ENCODE measurements around the gene SNTG2. TPM values are rescaled to one million over a fixed set of nuclear protein-coding genes. Genes with fewer than 3 reads are reported as not detected.

The SNTG2 gene
- total RNA-seq, 5 donors from 2014 or later (not counting 1 experiment from before 2014, with no cell fraction given), result 0.86 to 4.8 (median 2.7) TPM

DNA sequence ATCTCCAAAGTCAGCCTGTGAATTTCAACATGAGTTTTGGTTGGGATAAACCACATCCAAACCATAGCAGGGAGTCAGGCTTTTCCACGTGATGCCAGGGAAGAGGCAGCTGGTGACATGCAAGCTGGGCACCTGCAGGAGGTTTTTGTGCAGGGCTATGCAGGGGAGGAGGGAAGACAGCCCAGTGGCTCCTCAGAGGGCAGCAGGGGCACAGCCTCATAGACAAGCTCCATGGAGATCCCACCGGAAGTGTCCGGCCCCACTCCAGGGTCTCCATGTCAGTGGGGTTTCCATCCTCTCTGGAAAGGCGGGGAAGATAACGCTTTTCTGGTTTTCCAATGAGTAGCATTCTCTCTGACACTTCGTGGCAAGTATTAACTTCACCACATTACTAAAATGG, 327.0 kb downstream of the SNTG2 start:
- WGBS (ENCODE audit: insufficient coverage), result 100% methylated on average over 2 of the region's 6 CpGs
- DNase-seq (no peak), ATAC-seq (replicated peaks in 1 of 4) (no peak)
- Mint-ChIP-seq H3K27me3 (peaks cover 0 to 4% of the 10 kb centered on the region in 2 donors), H3K4me1 (no peaks in the 10 kb centered on the region), H3K36me3 (peaks cover 4% of the 10 kb centered on the region), H3K27ac (no peak overlapping the region), H3K9me3 (peaks cover 4 to 25% (median 14%) of the 10 kb centered on the region in 3 donors), H3K4me3 (no peak overlapping the region)
- H3K36me3 ChIP-seq (ENCODE audit: control insufficient read depth in 2 of 2, extremely low read depth in 1 of 2, insufficient read depth in 1 of 2, low read length in 1 of 2), result no peaks in the 10 kb centered on the region
- no peaks in the 10 kb centered on the region for H3K27me3 ChIP-seq (replicated peaks in 1 of 2; ENCODE audit: control insufficient read depth in 2 of 2, extremely low read depth in 1 of 2, insufficient read depth in 2 of 2, low read length in 1 of 2)
- ChIA-PET CTCF (no interaction called here), POLR2A (no interaction called here)
- no peaks in the 10 kb centered on the region for H3K4me1 ChIP-seq (ENCODE audit: control insufficient read depth in 1 of 2, extremely low read depth in 1 of 2, insufficient read depth in 2 of 2, low read length in 2 of 2)
- no peak overlapping the region for H3K4me3 ChIP-seq (ENCODE audit: control insufficient read depth in 1 of 2, extremely low read depth in 1 of 2, low read length in 1 of 2)
- no peak overlapping the region for H3K27ac ChIP-seq (ENCODE audit: low read length)
- H3K9me3 ChIP-seq, result no peaks in the 10 kb centered on the region

DNA sequence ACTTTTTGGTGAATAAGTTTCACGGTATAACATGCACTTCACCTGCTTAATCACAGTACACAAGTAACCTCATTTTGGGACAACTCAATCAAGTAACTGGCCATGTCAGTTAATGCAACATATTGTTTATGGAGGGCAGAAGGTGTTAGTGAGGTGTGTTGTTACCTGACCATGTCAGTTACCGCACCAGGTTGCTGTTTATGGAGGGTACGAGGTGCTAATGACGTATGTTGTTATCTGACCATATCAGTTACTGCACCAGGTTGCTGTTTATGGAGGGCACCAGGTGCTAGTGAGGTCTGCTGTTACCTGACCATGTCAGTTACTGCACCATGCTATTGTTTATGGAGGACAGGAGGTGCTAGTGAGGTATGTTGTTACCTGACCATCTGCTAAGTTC, 327.5 kb downstream of the SNTG2 start:
- no peak overlapping the region for H3K4me3 Mint-ChIP-seq
- ChIA-PET POLR2A (no interaction called here), CTCF (no interaction called here)
- DNase-seq, result no peak
- Histone ChIP-seq H3K4me1 (ENCODE audit: control insufficient read depth in 1 of 2, extremely low read depth in 1 of 2, insufficient read depth in 2 of 2, low read length in 2 of 2) (no peaks in the 10 kb centered on the region), H3K27me3 (replicated peaks in 1 of 2; ENCODE audit: control insufficient read depth in 2 of 2, extremely low read depth in 1 of 2, insufficient read depth in 2 of 2, low read length in 1 of 2) (no peaks in the 10 kb centered on the region), H3K4me3 (ENCODE audit: control insufficient read depth in 1 of 2, extremely low read depth in 1 of 2, low read length in 1 of 2) (no peak overlapping the region), H3K27ac (ENCODE audit: low read length) (no peak overlapping the region), H3K36me3 (ENCODE audit: control insufficient read depth in 2 of 2, extremely low read depth in 1 of 2, insufficient read depth in 1 of 2, low read length in 1 of 2) (no peaks in the 10 kb centered on the region), H3K9me3 (no peaks in the 10 kb centered on the region)
- peaks cover 4% of the 10 kb centered on the region for H3K36me3 Mint-ChIP-seq
- no peak for ATAC-seq (replicated peaks in 1 of 4)
- H3K9me3 Mint-ChIP-seq, result peaks cover 4 to 25% (median 14%) of the 10 kb centered on the region in 3 donors
- peaks cover 0 to 4% of the 10 kb centered on the region in 2 donors for H3K27me3 Mint-ChIP-seq
- H3K4me1 Mint-ChIP-seq, result no peaks in the 10 kb centered on the region
- 77% methylated on average over 3 of the region's 4 CpGs for WGBS (ENCODE audit: insufficient coverage)
- no peak overlapping the region for H3K27ac Mint-ChIP-seq

DNA sequence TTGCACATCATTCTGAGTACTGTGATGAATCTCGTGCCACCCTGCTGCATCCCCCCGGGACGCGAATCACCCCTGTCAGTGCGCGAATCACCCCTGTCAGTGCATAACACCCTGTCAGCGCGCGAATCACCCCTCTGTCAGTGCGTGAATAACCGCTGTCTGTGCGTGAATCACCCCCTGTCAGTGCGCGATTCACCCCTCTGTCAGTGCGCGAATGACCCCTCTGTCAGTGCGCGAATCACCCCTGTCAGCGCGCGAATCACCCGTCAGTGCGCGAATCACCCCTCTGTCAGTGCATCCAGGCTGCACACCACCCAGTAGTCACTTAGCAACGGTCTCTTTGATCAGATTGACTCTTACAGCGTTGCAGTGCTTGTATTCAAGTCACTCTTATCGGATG, 328.2 kb downstream of the SNTG2 start:
- H3K27ac Mint-ChIP-seq, result no peak overlapping the region
- peaks cover 4 to 22% (median 14%) of the 10 kb centered on the region in 3 donors for H3K9me3 Mint-ChIP-seq
- 92% methylated on average over 24 of the region's 27 CpGs for WGBS (ENCODE audit: insufficient coverage)
- ATAC-seq (replicated peaks in 1 of 4), result no peak
- H3K27me3 ChIP-seq (replicated peaks in 1 of 2; ENCODE audit: control insufficient read depth in 2 of 2, extremely low read depth in 1 of 2, insufficient read depth in 2 of 2, low read length in 1 of 2), result no peaks in the 10 kb centered on the region
- DNase-seq, result no peak
- no peak overlapping the region for H3K27ac ChIP-seq (ENCODE audit: low read length)
- ChIA-PET CTCF (no interaction called here), POLR2A (no interaction called here)
- no peaks in the 10 kb centered on the region for H3K9me3 ChIP-seq
- no peaks in the 10 kb centered on the region for H3K4me1 Mint-ChIP-seq
- no peaks in the 10 kb centered on the region for H3K4me1 ChIP-seq (ENCODE audit: control insufficient read depth in 1 of 2, extremely low read depth in 1 of 2, insufficient read depth in 2 of 2, low read length in 2 of 2)
- H3K36me3 ChIP-seq (ENCODE audit: control insufficient read depth in 2 of 2, extremely low read depth in 1 of 2, insufficient read depth in 1 of 2, low read length in 1 of 2), result no peaks in the 10 kb centered on the region
- peaks cover 4% of the 10 kb centered on the region for H3K36me3 Mint-ChIP-seq
- no peak overlapping the region for H3K4me3 Mint-ChIP-seq
- no peak overlapping the region for H3K4me3 ChIP-seq (ENCODE audit: control insufficient read depth in 1 of 2, extremely low read depth in 1 of 2, low read length in 1 of 2)
- H3K27me3 Mint-ChIP-seq, result peaks cover 0 to 4% of the 10 kb centered on the region in 2 donors

DNA sequence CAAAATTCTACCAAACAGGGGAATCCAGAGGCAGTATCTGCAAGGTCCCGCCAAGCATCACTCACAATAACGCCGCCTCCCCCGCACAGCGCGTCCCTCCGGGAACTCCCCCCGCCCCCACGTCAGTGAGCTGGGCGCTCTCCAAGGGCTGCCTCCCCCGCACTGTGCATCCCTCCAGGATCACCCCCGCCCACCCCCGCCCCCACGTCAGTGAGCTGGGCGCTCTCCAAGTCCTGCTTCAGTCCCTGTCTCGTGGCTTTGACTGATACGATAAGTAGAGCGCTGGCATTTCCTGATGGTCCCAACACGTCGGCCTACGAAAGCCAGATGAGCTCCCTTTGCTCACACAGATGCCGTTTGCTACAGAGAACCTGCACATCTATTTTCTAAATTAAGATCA, 331.9 kb downstream of the SNTG2 start:
- Mint-ChIP-seq H3K4me1 (no peaks in the 10 kb centered on the region), H3K27me3 (no peaks in the 10 kb centered on the region), H3K27ac (no peak overlapping the region), H3K36me3 (no peaks in the 10 kb centered on the region), H3K4me3 (no peak overlapping the region), H3K9me3 (no peaks in the 10 kb centered on the region)
- ChIA-PET POLR2A (no interaction called here), CTCF (interaction anchor here in 1 of 2 donors (0.8 kb wide), 1 partner anchor 270 kb away, joined by 3 read pairs; no protein-coding TSS in a partner anchor)
- no peaks in the 10 kb centered on the region for H3K27me3 ChIP-seq (replicated peaks in 1 of 2; ENCODE audit: control insufficient read depth in 2 of 2, extremely low read depth in 1 of 2, insufficient read depth in 2 of 2, low read length in 1 of 2)
- DNase-seq (no peak), ATAC-seq (replicated peaks in 1 of 4) (no peak)
- H3K4me3 ChIP-seq (ENCODE audit: control insufficient read depth in 1 of 2, extremely low read depth in 1 of 2, low read length in 1 of 2), result no peak overlapping the region
- no peaks in the 10 kb centered on the region for H3K36me3 ChIP-seq (ENCODE audit: control insufficient read depth in 2 of 2, extremely low read depth in 1 of 2, insufficient read depth in 1 of 2, low read length in 1 of 2)
- no peaks in the 10 kb centered on the region for H3K9me3 ChIP-seq
- WGBS (ENCODE audit: insufficient coverage), result 69% methylated on average over 22 of the region's 22 CpGs
- H3K27ac ChIP-seq (ENCODE audit: low read length), result no peak overlapping the region
- H3K4me1 ChIP-seq (ENCODE audit: control insufficient read depth in 1 of 2, extremely low read depth in 1 of 2, insufficient read depth in 2 of 2, low read length in 2 of 2), result no peaks in the 10 kb centered on the region

DNA sequence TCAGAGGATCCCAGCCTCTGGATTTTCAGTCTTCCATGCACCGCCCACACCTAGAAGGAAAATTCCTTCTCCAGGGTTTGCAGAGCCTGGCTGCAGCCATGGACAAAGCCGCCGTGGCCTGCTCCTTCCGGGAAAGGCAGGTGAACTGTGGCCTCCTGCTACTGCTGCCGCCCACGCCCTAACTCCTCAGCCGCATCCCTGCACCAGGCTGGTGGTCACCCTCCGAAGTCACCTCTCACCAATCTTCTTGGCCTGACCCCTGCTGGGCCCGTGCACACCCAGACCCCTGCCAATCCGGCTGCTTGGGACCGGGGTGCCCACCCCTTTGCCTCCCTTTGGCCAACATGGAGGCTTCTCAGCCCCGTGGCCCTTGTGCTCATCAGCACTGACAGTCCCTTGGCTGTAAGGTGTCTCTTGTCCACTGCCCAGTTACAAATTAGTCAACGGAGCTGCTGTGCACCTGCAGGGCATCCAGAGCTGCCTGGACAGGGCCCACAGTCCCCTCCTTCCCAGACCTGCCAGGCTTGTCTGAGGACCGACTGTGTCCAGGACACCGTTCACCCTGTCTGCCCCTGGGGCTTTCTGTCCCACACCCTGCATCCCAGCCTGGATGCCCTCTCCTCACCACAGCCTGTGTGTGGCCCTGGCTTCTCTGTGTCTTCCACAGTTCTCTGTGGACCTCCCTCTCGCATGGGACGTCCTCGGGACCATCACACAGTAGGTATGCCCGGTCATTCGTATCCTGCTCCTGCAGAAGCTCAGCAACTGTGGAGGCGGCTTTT, 332.6 kb downstream of the SNTG2 start:
- Histone ChIP-seq H3K4me3 (ENCODE audit: control insufficient read depth in 1 of 2, extremely low read depth in 1 of 2, low read length in 1 of 2) (no peak overlapping the region), H3K36me3 (ENCODE audit: control insufficient read depth in 2 of 2, extremely low read depth in 1 of 2, insufficient read depth in 1 of 2, low read length in 1 of 2) (no peaks in the 10 kb centered on the region), H3K4me1 (ENCODE audit: control insufficient read depth in 1 of 2, extremely low read depth in 1 of 2, insufficient read depth in 2 of 2, low read length in 2 of 2) (no peaks in the 10 kb centered on the region), H3K27me3 (replicated peaks in 1 of 2; ENCODE audit: control insufficient read depth in 2 of 2, extremely low read depth in 1 of 2, insufficient read depth in 2 of 2, low read length in 1 of 2) (no peaks in the 10 kb centered on the region), H3K27ac (ENCODE audit: low read length) (no peak overlapping the region), H3K9me3 (no peaks in the 10 kb centered on the region)
- Mint-ChIP-seq H3K27ac (no peak overlapping the region), H3K27me3 (no peaks in the 10 kb centered on the region), H3K9me3 (no peaks in the 10 kb centered on the region), H3K4me1 (no peaks in the 10 kb centered on the region), H3K36me3 (no peaks in the 10 kb centered on the region), H3K4me3 (no peak overlapping the region)
- 86% methylated on average over 21 of the region's 21 CpGs for WGBS (ENCODE audit: insufficient coverage)
- POLR2A ChIA-PET, result no interaction called here
- ATAC-seq (replicated peaks in 1 of 4) (no peak), DNase-seq (no peak)
- CTCF ChIA-PET, result interaction anchor here in 1 of 2 donors (0.8 kb wide), 1 partner anchor 269 kb away, joined by 3 read pairs; no protein-coding TSS in a partner anchor

DNA sequence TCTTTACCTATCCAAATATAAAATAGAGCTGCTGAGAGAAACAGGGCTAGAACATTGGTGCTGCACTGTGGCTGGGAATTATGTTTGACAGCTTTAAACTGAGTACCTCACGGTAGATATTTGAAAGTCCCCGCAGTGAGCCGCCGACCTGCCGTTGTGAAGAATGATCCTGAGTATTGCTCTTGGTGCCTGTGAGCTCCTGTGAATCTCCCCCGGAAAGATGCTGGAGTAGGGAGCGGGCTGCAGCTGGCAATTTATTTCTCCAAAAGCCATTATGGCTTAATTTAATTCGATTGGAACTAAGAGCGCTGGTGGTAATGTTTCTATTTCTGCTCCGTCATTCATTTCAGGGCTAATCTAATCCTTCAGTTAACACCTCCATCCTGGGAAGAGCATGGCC, 333.2 kb downstream of the SNTG2 start:
- Histone ChIP-seq H3K4me3 (ENCODE audit: control insufficient read depth in 1 of 2, extremely low read depth in 1 of 2, low read length in 1 of 2) (no peak overlapping the region), H3K9me3 (no peaks in the 10 kb centered on the region), H3K4me1 (ENCODE audit: control insufficient read depth in 1 of 2, extremely low read depth in 1 of 2, insufficient read depth in 2 of 2, low read length in 2 of 2) (no peaks in the 10 kb centered on the region), H3K27me3 (replicated peaks in 1 of 2; ENCODE audit: control insufficient read depth in 2 of 2, extremely low read depth in 1 of 2, insufficient read depth in 2 of 2, low read length in 1 of 2) (no peaks in the 10 kb centered on the region), H3K36me3 (ENCODE audit: control insufficient read depth in 2 of 2, extremely low read depth in 1 of 2, insufficient read depth in 1 of 2, low read length in 1 of 2) (no peaks in the 10 kb centered on the region), H3K27ac (ENCODE audit: low read length) (no peak overlapping the region)
- ChIA-PET CTCF (no interaction called here), POLR2A (no interaction called here)
- no peaks in the 10 kb centered on the region for H3K9me3 Mint-ChIP-seq
- H3K4me3 Mint-ChIP-seq, result no peak overlapping the region
- no peaks in the 10 kb centered on the region for H3K36me3 Mint-ChIP-seq
- ATAC-seq (replicated peaks in 1 of 4) (no peak), DNase-seq (no peak)
- no peaks in the 10 kb centered on the region for H3K27me3 Mint-ChIP-seq
- H3K27ac Mint-ChIP-seq, result no peak overlapping the region
- H3K4me1 Mint-ChIP-seq, result no peaks in the 10 kb centered on the region
- 93% methylated on average over 6 of the region's 10 CpGs for WGBS (ENCODE audit: insufficient coverage)

All from T-cell (primary cell).